Activated CD4-positive, alpha-beta T cell treated with anti-CD3 and anti-CD28 coated beads, Interleukin-2, amount 50 U/mL, for 1 hour (primary cell): ENCODE results near the gene BCL2L1.
"Not testable (repeated sequence)": the region's sequence is repeated elsewhere in the genome, so short reads cannot be mapped to it uniquely, and the experiment has no call there.

ENCODE experiments used
- DNase-seq: peaks from one replicate; pipeline ENCODE4 v3.0.0-alpha.2; 2020

Gene BCL2L1

DNA sequence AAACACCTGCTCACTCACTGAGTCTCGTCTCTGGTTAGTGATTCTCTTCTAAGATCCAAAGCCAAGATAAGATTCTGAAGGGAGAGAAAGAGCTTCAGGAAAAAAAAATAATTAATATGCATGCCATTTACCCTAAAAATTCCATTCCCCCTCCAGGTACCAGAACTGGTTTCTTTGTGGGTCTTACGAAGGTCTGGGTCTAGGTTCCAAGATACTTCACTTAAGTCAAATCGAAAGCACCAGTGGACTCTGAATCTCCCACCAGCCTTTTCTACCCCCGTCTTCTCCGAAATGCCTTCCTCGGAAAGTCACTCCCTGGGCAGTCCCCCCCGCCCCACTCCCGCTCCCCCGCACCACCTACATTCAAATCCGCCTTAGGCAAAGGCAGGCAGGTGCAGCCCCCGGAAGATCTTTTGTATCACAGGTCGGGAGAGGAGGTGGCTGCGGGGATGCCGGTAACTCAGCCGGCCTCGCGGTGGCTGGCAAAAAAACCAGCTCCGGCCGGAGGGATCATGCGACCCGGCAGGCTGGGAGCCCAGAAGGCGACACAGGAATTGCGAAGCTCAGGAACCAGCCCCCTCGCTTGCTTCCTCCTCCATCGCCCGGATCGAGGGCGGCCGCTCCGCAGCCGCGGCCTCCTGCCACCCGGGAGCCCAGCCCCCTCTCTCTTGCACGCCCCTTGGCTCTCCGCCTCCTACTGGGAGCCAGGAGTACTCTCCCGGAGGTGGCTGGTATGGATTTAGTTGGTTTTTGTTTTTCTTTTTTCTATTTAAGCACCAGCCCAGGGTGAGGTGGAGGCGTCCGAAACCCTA lies at the start of gene BCL2L1:
BCL2L1 (minus strand) TSS at position 612 of the 812 bp plus-strand sequence. CDS start 650 bp downstream, outside the sequence.
- peak; percentile 57 for DNase-seq

- no peak for DNase-seq
These were observed 47.6 kb upstream of the BCL2L1 start for GRCh38 chr20:31770243-31770642.

- DNase-seq, result no peak
These were observed 47.0 kb upstream of the BCL2L1 start for GRCh38 chr20:31769681-31770080.

GRCh38 chr20:31767805-31768204 lies 45.1 kb upstream of the BCL2L1 start:
- DNase-seq, result no peak

DNA sequence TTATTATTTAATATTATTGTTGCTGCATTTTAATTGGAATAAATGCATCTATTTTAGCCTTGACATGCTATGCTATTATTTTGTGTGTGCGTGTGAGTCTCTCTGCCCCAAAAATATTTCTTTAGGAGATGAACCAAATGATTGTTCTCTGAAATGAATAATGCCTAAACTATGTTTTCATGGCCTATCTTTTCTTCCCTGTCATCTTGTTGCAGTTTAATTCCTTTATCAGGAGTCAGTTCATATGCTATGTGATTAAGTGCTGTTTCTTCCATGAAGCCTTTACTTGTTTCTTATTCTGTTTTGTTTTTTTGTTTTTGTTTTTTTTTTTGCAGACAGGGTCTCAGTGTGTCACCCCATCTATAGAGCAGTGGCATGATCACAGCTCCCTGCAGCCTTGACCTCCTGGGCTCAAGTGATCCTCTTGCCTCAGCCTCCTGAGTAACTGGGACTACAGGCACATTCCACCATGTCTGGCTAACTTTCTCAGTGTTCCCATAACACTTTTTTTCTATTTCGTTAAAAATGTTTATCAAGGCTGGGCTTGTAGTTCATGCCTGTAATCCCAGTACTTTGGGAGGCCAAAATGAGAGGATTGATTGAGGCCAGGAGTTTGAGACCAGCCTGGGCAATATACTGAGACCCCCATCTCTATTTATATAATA lies 42.1 kb upstream of the BCL2L1 start:
- DNase-seq, result no peak

DNA sequence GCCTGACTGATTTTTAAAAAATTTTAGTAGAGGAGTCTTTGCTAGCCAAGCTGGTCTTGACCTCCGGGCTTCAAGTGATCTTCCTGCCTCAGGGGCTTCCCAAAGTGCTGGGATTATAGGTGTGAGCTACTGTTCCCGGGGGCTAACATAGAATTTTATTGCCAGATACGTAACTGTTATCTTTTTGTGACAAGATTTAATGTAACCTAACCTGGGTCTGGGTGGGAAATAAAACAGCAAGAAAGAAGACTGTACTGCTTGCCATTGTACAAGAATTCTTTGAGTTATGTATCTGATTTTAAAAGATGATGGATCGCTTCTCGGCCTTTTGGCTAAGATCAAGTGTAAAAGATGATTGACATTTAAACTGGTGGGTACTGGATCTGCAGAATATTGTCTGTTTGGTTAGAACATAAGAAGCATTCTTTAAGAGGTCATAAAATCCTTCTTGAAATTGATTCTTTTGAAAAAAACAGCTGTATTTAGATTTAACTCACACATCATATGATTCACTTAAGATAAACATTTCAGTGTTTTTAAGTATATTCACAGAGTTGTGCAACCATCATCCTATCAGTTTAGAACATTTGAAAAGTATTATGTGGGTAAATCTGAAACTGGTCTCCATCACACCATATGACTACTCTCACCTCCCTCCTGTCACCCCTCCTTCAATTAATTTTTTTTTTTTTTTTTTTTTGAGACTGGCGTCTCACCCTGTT lies 38.0 kb upstream of the BCL2L1 start:
- no peak for DNase-seq

GRCh38 chr20:31759836-31760518 lies 37.3 kb upstream of the BCL2L1 start:
- DNase-seq, result no peak

DNA sequence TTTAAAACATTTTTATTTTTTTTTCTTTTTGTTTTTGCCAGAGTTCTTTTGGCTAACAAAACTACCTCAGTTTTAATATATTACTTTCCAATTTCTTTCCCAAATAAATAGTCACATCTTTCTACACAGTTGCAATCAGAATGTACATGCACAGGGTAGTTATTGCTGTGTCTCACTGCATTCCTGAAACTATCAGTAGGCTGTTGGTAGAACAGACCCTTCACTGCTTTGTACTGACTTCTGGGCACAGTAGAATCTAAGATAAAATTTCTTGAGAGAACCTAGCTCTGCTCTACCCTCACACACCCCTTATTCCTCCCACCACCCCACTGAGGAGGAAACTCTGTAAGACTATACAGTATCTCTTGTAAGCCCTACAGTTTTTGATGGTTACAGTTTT lies 36.3 kb upstream of the BCL2L1 start:
- DNase-seq, result no peak

DNA sequence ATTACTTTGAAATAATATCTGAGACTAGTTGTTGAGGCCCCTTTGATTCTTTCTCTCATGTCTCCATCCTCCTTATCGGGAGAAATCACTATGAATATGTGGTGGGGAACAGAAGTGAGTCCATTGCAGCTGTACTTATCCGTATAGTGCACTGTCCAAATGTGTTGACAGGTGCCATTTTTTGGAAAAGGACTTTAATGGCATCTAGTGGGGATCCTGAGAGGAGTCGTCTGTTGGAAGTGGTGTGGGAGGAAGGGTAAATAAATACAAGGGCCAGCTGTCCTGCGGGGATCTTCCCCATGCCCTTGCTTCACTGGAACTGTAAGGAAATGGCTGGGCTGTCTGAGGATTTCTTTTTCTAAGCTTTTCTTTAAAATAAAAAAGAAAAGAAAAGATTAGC lies 35.9 kb upstream of the BCL2L1 start:
- DNase-seq, result no peak

DNA sequence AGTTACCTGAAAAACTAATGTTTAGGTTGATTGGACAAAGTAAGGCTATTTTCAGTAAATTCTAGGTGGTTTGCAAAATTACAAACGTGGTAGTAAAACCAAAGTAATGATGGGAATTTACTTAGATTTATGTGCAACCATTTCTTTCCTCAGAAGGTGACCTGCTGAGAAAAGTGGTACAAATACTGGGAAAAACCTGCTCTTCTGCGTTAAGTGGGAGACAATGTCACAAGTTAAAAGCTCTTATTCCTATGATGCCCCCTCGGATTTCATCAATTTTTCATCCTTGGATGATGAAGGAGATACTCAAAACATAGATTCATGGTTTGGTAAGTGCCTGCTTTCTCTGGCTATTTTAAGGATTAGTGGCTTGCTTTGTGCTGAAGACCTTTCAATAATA lies 34.6 kb upstream of the BCL2L1 start:
- DNase-seq, result no peak

GRCh38 chr20:31751126-31751525 lies 28.5 kb upstream of the BCL2L1 start:
- no peak for DNase-seq

DNA sequence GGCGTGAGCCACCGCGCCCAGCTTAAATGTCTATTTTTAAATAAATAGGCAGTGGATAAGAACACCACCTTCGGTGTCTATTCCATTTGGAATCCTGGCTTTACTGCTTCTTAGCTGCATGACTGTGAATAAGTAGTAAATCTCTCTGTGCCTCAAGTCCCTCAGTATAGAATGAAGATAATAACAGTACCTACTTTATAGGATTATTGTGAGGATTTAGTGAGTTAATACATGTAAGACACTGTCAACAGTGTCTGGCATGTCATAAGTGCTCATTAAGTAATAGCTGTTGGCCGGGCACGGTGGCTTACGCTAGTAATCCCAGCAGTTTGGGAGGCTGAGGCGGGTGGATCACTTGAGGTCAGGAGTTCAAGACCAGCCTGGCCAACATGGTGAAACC lies 26.6 kb upstream of the BCL2L1 start:
- no peak for DNase-seq

DNA sequence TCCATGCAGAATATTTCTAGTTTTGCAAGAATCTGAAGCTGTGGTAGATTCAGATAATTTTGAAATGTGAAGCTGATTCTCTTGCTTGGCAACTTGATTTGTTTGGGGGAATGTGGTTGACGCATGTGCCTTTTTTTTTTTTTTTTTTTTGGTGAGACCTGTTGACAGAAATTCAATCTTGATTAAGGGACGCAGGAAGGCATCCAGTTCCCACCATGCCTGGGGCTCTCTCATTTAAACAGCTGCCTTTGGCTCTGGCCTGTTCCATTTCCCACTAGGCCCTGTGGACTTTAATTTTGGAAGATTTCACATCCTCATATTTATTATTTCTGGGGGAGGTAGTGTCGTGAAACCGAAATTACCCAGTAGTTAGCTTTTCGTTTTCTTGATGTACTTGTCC lies 25.0 kb upstream of the BCL2L1 start:
- DNase-seq, result no peak

DNA sequence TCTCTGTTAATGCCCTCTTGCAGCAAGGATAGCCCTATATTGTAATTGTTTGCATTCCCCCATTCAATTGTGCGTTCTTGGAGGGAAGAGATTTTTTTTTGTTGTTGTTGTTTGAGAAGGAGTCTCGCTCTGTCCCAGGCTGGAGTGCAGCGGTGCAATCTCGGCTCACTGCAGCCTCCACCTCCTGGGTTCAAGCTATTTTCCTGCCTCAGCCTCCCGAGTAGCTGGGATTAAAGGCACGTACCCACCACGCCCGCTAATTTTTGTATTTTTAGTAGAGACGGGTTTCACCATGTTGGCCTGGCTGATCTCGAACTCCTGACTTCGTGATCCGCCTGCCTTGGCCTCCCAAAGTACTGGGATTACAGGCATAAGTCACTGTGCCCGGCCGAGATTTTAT lies 24.4 kb upstream of the BCL2L1 start:
- not testable (repeated sequence) for DNase-seq

DNA sequence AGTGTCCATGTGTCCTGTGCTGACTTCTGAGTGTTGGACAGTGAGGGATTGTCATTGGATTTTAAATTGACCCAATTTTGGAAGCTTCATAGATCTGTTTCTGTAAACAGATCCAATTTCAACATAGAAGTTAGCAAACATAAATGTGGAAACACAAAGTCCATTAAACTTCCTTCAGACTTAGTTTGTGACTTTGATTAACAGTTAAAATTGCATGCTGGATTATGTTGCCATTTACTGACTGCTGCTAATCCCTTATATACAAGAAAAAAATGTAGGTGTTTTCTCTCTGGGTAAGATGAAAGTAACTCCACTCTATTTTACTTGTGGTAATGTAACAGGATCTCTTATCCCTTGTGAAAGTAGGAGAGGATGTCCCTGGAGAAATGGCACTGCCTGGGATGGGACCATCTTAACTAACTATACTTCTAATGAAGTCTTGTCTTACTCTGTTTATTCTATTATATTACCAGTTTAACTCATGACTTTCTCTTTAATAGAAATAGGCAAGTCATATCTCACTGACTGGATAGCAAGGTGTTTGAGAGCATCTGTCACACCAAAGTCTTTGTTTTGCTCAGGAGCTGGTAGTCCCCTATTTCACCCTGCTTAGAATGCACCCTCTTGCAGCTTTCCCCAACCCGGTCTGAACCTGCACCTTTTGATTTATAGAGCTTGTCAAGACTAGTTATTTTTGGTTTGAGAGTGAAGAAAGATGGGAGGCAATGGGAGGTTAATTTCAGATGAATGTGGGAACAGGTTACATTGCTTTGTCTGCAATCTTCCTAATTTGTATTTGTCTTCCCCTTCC lies 23.6 kb upstream of the BCL2L1 start:
- DNase-seq, result no peak

GRCh38 chr20:31740656-31741323 lies 18.1 kb upstream of the BCL2L1 start:
- DNase-seq, result no peak

GRCh38 chr20:31740208-31740607 lies 17.5 kb upstream of the BCL2L1 start:
- DNase-seq, result no peak

GRCh38 chr20:31739550-31739977 lies 16.9 kb upstream of the BCL2L1 start:
- DNase-seq, result no peak

GRCh38 chr20:31738729-31739549 lies 16.3 kb upstream of the BCL2L1 start, which contains the start of gene TPX2:
TSS of gene TPX2 (plus strand) at chr20:31739290. CDS start at chr20:31757477, 18,187 bp downstream.
- DNase-seq, result peak; percentile 70

GRCh38 chr20:31731321-31731717 lies 8.7 kb upstream of the BCL2L1 start:
- DNase-seq, result no peak
